ENCODE measurements around the gene SLC36A3.

GRCh38 chr5:151257731-151258181, 45.8 kb downstream of the SLC36A3 start:
- TF ChIP-seq POLR2AphosphoS5 (IDR thresholded peaks at IDR 0.05) (no peak), CTCF (IDR thresholded peaks at IDR 0.05) (no peak), POLR2A (IDR thresholded peaks at IDR 0.05) (no peak)
